Retina (tissue), 1 donor: ENCODE measurements around the gene KRTAP4-6.
A peak's percentile ranks its signal among the peaks of the same experiment; 100 is the strongest.
"Not testable (repeated sequence)": the region's sequence is repeated elsewhere in the genome, so short reads cannot be mapped to it uniquely, and the experiment has no call there.

Experiments
- DNase-seq: peaks from one replicate; pipeline ENCODE4 v3.0.0-alpha.2; 2016

The KRTAP4-6 gene

DNA sequence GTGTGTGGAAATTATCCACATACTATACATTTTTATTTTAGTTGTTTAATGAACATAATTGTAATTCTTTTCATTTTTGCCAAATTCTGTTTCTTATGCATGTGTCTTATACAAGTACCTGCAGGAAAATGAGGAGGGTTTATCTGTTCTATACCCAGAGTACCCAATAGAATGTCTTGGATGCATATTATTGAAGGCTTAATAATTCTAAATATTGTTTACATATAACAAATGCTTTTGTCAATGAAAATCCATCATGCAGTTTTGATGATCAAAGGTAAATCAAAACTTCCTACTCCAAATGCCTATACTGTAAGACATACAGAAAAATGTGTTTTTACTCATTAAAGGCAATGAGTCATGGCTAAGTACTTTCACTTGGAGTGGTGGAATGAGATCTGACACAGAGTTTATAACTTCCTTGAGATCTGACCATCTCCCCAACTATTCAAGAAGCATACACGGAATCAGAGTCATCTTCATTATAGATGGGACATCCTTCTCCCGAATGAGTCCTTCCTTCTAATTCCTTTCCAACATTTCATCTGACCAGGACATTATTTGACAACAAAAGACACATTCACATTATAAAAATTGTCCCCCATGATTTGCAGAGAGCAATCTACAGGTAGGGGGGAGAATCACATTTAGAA, 35.8 kb downstream of the KRTAP4-6 start:
- not testable (repeated sequence) for DNase-seq

DNA sequence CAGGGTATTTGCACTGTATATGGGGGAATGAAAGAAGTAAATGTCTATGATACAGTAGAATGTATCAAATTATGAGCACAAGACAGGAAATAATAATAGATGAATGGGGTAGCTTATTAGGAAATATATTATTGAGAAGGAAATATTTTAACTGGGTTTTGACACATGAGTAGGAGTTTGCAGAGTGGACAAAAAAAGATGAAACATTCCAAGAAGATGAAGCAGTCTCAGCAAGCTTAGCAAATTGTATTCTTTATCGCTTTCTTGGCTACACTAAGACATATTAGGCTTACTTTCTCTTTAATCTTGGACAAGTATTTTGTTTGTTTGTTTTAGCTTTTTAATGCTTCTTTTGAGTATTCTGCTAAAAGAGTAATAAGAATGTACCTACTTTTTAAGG, 36.4 kb downstream of the KRTAP4-6 start:
- DNase-seq = no peak

DNA sequence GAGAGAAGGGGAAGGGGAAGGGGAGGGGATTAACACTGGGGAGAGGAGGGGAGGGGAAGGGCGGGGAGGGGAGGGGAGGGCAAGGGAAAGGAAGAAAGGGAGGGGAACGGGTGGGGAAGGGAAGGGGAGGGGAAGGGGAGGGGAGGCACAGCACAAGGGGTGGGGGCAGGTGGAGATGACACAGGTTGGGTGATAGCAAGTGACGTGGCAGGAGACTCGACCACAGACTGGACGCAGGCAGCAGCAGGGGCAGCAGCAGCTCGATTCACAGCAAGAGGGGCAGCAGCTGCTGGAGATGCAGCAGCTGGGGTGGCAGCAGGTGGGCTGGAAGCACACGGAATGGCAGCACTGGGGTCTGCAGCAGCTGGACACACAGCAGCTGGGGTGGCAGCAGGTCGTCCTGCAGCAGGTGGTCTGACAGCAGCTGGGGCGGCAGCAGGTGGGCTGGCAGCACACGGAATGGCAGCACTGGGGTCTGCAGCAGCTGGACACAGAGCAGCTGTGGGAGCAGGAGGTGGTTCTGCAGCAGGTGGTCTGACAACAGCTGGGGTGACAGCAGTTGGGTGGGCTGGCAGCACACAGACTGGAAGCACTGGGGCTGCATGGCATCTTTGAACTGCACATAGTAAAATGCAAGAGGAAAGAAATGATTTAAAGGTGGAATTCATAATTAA, 38.6 kb downstream of the KRTAP4-6 start, which contains the start of gene KRTAP4-16:
TSS of gene KRTAP4-16 (minus strand) at position 624 of the 674 bp plus-strand sequence. CDS start at position 624, 0 bp downstream.
- peak; percentile 12 for DNase-seq

DNA sequence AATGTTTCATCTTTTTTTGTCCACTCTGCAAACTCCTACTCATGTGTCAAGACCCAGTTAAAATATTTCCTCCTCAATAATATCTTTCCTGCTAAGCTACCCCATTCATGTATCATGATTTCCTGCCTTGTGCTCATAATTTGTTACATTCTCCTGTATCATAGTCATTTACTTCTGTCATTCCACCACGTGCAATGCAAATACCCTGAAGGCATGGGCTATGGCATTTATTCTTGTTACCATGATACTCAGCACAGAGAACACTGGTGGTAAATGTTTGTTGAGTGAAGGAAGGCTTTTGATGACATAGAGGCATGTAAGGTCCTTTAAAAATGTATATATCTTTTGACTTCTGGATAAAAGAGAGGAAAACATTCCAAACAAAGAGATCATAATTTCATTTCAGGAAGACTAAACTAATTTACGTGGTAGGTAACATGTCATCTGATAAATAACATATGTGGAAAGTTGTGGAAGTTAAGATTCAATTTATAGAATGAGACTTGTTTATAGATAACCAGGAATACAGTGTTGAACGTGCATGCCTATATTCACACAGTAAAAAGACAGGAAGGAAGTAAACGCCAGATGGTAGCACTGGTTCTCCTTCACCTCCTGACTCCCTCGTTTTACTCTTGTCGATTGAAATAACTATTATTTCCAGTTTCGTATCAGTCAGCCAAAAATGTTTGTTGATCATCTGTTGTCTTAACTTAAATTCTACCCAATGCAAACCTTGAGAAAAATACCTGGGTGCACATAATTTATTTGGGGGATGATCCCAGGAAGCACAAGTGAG, 40.5 kb downstream of the KRTAP4-6 start:
- DNase-seq = not testable (repeated sequence)

DNA sequence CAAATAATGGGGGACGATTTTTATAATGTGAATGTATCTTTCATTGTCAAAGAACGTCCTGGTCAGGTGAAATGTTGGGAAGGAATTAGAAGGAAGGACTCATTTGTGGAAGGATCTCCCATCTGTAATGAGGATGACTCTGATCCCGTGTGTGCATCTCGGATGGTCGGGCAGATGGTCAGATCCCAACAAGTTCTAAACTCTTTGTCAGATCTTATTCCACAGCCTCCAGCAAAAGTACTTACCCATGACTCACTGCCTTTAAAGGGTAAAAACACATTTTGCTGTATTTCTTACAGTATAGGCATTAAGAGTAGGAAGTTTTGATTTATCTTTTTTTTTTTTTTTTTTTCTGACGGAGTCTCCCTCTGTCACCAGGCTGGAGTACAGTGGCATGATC, 41.9 kb downstream of the KRTAP4-6 start:
- DNase-seq = no peak

DNA sequence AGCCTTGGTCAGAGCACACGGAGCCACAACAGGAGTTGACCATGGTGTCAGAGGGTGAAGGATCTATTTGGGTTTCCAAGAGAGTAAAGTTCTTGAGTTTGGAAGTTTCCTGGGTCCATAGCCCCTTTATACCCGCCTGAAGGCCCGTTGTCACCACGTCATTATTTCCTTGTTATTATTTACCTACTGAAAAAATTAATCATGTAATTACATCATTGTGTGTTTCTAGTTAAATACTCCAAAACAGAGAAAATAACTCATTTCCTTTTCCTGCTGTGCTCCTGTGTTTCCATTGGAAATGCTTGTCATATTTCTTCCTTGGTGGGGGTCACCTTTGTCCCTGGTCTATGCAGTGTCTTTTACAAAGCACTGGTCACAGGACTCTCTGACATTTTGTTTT, 42.3 kb downstream of the KRTAP4-6 start, which contains the start of gene KRTAP4-8:
TSS of gene KRTAP4-8 (minus strand) at position 101 of the 400 bp plus-strand sequence. CDS start at position 43, 58 bp downstream.
- no peak for DNase-seq

DNA sequence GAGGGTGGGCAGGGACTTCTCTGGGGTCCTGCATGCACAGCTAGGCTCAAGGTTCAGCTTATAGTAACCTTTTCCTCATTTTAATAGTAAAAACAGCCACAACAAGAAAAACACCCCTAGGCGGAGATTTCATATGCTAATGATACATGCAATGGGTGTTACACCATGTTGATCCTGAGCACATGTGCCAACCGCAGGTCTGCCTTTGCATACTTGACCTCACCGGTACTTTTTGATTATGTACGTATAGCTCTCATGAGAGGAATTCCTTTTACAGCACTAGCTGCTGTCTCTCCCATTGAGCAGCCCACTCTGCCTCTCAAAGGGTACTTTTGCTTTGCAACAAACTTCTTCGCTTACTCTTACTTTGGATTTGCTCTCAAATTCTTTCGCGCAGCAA, 44.3 kb downstream of the KRTAP4-6 start:
- DNase-seq = no peak
